HG02763 (cell line): ENCODE results near the gene KPRP.

Source experiments
- ATAC-seq: cut with Tn5 transposase; IDR thresholded peaks from one replicate; pipeline ENCODE4 v1.9.1; 2021; ENCODE audit warnings: mild to moderate bottlenecking, moderate library complexity; ENCODE audit not compliant: unreplicated experiment

The KPRP gene

DNA sequence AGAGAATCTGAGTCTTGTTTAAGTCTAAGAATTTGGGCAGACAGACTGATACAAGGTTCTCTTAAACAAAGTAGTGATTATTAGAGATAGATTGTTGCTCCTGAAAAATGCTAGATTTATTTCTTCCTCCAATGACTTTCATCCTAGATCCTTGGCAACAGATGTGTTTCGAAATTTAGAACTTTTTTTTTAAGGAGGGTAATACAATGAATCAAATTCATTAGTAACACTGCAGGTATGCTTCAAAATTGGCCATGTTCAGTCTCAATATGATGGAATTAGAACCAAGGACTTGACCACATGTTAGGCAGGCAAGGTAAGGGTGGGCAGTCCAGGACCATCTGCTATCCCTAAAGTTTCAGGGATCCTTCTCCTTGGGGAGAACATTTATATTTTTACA lies 12.6 kb downstream of the KPRP start:
- no peak for ATAC-seq

DNA sequence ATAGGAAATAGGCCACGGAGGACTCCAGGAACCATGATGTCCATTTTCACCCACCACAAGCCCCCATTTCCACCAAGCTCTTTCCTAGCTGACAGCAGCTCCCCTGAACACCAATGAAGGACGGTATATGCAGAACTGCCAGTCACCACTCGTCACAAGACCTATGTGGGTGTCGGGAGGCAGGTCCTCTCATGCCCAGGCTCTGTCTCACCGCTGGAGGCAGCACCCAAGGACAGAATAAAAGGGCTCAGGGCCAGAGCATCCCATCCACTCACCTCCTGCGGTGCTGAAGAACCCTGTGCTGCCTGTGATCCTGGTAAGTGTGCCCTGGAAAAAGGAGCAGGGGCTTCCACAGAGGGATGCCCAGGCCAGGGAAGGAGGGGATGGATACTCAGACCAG lies 17.1 kb downstream of the KPRP start, which contains the start of gene LCE1F:
LCE1F (plus strand) TSS at position 266 of the 400 bp plus-strand sequence. CDS start 1,232 bp downstream, outside the sequence.
- ATAC-seq: no peak

DNA sequence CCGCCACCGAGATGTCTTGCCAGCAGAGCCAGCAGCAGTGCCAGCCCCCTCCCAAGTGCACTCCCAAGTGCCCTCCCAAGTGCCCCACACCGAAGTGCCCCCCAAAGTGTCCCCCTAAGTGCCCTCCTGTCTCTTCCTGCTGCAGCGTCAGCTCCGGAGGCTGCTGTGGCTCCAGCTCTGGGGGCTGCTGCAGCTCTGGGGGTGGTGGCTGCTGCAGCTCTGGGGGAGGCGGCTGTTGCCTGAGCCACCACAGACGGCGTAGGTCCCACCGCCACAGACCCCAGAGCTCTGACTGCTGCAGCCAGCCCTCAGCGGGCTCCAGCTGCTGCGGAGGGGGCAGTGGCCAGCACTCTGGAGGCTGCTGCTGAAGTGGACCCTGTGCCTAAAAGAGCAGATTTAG lies 18.5 kb downstream of the KPRP start:
- ATAC-seq: no peak

DNA sequence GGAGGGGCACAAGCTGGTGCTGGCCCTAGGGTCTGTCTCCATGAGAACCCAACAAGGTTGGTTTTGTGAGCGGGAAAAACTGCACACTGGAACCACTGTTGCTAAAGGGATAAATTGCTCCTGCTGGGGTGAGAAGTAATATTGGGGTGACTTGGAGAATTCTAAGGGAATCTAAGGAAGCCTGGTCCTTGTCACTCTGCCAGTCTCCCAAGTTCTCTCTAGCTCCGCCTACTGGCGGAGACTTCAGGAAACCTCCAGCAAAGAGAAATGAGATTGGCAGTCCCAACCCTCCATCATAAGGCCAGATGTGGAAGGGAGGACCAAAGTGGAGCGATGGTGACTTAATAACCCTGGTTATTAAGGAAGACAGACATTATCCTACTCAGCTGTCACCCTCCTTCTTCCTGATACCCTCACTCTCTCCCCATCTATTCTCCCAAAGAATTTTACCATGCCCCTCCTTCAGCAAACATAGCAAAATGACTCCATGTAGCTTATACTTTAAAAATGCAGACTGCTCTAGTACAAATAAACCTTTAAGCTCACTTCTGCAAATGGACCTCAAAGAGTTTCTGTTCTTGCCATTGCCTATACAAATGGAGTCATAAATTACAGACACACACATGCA lies 19.8 kb downstream of the KPRP start:
- no peak for ATAC-seq

DNA sequence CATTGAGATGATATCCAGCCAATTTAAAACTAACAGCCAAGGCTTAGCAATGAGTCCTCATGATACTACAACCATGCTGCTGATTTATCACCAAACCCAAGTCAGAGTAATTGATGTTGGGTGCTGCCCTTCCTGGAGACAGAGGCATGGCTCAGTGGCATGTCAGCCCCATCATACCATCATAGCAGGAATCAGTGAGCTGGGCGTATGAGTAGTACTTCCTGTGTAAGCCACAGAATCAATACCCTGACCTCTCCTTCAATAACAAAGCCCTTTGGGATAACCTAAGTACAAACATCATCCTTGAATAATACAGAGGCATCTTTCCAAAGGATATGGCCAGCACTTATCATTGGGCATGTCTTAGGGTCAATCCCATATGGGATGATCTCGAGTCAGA lies 25.3 kb downstream of the KPRP start:
- no peak for ATAC-seq

DNA sequence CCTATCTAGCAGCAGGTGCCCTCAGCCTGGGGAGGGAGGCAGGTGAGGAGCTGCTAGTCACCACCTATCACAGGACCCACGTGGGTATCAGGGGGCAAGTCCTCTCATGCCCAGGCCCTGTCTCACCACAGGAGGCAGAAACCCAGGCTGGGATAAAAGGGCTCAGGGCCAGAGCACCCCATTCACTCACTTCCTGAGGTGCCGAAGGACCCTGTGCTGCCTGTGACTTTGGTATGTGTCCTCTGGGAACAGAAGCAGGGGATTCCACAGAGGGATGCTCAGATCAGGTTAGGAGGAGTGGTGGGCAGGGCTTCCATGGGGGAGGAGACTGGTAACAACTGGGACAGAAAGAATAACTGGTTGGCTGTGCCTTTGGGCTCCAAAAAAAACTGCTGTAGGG lies 28.3 kb downstream of the KPRP start, which contains the start of gene LCE1E:
LCE1E (plus strand) TSS at position 181 of the 400 bp plus-strand sequence. CDS start 1,043 bp downstream, outside the sequence.
- no peak for ATAC-seq

DNA sequence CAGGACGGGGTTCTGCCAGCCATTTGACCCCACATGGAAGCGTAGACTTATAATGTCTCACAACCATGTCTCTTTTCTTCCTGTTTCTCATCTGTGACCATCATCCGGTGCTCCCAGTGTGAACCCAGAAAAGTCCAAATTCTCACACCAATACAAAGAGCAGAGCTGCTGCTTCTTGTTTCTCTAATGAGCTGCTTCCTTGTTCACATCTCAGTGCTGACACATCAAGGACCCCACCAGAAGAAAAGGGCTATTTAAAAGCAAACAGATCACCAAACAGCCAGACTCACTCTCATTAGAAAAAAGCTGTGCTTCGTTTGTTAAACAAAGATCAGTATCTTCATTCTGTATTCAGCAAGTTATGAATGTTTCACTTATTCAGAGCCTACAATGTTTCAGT lies 37.9 kb downstream of the KPRP start:
- ATAC-seq: no peak

DNA sequence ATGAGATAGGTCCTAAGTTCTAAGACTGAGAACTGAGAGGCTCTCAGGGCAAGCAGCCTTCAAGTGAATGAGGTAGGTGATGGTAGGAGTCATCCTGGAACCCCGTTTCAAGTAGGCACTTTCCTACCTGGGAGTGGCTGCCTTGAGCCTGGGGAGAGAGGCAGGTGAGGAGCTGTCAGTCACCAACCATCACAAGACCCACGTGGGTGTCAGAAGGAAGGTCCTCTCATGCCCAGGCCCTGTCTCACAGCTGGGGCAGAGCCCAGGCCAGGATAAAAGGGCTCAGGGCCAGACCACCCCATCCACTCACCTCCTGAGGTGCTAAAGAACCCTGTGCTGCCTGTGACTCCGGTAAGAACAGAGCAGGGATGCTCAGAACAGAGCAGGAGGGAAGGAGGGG lies 38.6 kb downstream of the KPRP start, which contains the start of gene LCE1D:
LCE1D (plus strand) TSS at position 301 of the 400 bp plus-strand sequence. CDS start 1,074 bp downstream, outside the sequence.
- no peak for ATAC-seq

DNA sequence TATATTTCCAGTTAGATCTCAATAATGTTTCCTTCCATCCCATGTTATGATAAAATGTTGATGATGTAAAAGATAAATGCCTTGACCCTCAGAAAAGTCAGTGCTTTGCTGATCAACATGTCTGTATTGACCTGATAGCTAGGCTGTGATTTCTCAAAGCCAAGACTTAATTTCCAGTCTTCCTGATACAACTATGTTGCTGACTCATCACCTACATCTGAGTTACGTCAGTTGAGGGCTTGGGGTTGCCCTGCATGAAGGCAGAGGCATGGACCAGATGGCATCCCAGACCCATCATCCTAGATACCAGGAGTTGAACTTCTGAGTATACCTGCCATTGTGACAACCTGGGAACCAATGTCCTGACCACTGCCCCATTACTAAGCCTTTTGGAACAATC lies 43.5 kb downstream of the KPRP start:
- no peak for ATAC-seq

DNA sequence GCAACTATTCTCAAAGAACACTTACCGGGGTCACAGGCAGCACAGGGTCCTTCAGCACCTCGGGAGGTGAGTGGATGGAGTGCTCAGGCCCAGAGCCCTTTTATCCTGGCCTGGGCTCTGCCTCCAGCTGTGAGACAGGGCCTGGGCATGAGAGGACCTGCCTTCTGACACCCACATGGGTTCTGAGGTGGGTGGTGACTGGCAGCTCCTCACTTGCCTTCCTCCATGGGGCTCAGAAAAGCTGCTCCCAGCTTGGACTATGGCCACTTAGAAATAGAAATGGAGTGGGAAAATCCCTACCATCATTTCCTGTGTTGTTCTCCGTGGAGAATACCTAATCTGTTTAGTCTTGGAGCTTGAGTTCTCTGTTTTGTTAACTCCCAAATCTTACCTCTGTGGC lies 48.8 kb downstream of the KPRP start, which contains the start of gene LCE1C:
LCE1C (minus strand) TSS at position 76 of the 400 bp plus-strand sequence. CDS start 1,173 bp downstream, outside the sequence.
- ATAC-seq: no peak

DNA sequence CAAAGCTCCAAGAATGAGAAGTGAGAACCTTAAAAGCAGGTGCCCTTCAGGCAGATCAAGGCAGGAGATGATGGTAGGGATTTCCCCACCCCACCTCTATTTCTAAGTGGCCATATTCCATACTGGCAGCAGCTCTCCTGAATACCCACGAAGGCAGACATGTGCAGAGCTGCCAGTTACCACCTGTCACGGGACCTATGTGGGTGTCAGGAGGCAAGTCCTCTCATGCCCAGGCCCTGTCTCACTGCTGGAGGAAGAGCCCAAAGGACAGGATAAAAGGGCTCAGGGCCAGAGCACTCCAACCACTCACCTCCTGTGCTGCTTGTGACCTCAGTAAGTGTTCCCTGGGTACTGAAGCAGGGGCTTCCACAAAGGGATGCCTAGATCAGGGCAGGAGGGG lies 53.2 kb downstream of the KPRP start:
- ATAC-seq: no peak
